ENCODE data around the gene SMARCA5.

SMARCA5 gene

DNA sequence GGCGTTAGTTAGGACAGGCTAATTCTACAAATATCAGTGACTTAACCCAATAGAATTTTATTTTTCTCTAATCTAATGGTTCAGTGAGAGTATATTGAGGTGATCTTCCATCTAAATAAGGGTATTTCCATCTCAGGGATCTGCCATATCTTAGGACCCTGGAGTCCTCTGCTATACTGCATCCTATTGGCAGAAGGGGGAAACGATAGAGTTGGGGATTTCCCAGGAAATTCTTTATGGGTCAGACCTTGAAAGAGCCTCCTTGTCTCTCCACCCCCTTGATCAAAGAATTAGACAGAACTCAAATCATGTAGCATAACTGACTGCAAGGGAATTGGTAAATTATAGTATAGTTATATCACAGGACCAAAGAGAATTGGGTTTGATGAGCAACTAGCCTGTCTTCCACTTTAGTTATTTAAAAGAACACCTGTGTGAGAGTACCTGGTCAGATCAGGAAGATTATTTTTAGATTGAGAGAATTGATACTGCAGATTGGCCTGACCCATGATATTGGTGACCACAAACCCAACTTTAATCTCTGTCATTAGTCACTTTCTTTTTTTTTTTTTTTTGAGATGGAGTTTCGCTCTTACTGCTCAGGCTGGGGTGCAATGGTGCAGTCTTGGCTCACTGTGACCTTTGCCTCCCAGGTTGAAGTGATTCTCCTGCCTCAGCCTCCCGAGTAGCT is 25.6 kb downstream of the SMARCA5 start:
- H3K4me3 ChIP-seq (replicated peaks; ENCODE audit: low read depth, low read length): no peak overlapping the region
- DNase-seq (ENCODE audit: extremely low read depth, insufficient read length): no peak
- TF ChIP-seq, protein P1, sequence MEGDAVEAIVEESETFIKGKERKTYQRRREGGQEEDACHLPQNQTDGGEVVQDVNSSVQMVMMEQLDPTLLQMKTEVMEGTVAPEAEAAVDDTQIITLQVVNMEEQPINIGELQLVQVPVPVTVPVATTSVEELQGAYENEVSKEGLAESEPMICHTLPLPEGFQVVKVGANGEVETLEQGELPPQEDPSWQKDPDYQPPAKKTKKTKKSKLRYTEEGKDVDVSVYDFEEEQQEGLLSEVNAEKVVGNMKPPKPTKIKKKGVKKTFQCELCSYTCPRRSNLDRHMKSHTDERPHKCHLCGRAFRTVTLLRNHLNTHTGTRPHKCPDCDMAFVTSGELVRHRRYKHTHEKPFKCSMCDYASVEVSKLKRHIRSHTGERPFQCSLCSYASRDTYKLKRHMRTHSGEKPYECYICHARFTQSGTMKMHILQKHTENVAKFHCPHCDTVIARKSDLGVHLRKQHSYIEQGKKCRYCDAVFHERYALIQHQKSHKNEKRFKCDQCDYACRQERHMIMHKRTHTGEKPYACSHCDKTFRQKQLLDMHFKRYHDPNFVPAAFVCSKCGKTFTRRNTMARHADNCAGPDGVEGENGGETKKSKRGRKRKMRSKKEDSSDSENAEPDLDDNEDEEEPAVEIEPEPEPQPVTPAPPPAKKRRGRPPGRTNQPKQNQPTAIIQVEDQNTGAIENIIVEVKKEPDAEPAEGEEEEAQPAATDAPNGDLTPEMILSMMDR (IDR thresholded peaks at IDR 0.05; ENCODE audit: insufficient read depth, low read length, poor library complexity, severe bottlenecking): no peak
- peaks cover 7% of the 10 kb centered on the region for H3K36me3 ChIP-seq (ENCODE audit: control insufficient read depth, insufficient read depth, low read length)
- H3K27me3 ChIP-seq (replicated peaks; ENCODE audit: control insufficient read depth, insufficient read depth, low read length): no peaks in the 10 kb centered on the region

DNA sequence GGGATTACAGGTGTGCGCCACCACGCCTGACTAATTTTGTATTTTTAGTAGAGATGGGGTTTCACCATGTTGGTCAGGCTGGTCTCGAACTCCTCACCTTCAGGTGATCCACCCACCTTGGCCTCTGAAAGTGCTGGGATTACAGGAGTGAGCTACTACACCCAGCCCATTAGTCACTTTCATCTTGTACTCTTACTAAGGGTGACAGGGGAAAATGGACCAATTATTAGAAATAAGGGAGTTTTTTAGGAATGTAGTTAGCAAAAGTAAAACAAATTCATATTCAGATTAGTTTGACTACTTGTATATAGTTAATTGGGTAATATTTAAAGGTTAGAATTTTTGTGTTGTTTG is 26.1 kb downstream of the SMARCA5 start:
- Histone ChIP-seq H3K4me3 (replicated peaks; ENCODE audit: low read depth, low read length) (no peak overlapping the region), H3K36me3 (ENCODE audit: control insufficient read depth, insufficient read depth, low read length) (peaks cover 7% of the 10 kb centered on the region), H3K27me3 (replicated peaks; ENCODE audit: control insufficient read depth, insufficient read depth, low read length) (no peaks in the 10 kb centered on the region)
- TF ChIP-seq, protein P1 (IDR thresholded peaks at IDR 0.05; ENCODE audit: insufficient read depth, low read length, poor library complexity, severe bottlenecking): no peak
- DNase-seq (ENCODE audit: extremely low read depth, insufficient read length): no peak

DNA sequence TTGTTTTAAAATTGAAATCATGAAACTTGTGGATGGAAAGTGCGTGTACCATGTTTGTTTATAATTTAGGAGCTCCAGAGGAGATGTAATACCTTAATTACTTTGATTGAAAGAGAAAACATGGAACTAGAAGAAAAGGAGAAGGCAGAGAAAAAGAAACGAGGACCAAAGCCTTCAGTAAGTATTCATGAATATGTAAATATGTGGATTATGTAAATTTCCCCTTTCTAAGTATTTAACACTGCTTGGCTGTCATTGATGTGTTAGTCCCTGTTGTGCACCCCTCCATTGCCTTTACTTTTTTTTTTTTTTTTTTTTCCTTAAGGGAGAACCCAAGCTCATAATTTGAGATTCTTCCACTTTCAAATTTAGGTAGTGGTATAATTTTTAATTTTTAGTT is 36.4 kb downstream of the SMARCA5 start:
- H3K4me3 ChIP-seq (replicated peaks; ENCODE audit: low read depth, low read length): no peak overlapping the region
- TF ChIP-seq, protein P1 (IDR thresholded peaks at IDR 0.05; ENCODE audit: insufficient read depth, low read length, poor library complexity, severe bottlenecking): no peak
- H3K36me3 ChIP-seq (ENCODE audit: control insufficient read depth, insufficient read depth, low read length): peaks cover 1% of the 10 kb centered on the region; the same call in 1 of the 2 replicates
- no peaks in the 10 kb centered on the region for H3K27me3 ChIP-seq (replicated peaks; ENCODE audit: control insufficient read depth, insufficient read depth, low read length)
- no peak for DNase-seq (ENCODE audit: extremely low read depth, insufficient read length)

DNA sequence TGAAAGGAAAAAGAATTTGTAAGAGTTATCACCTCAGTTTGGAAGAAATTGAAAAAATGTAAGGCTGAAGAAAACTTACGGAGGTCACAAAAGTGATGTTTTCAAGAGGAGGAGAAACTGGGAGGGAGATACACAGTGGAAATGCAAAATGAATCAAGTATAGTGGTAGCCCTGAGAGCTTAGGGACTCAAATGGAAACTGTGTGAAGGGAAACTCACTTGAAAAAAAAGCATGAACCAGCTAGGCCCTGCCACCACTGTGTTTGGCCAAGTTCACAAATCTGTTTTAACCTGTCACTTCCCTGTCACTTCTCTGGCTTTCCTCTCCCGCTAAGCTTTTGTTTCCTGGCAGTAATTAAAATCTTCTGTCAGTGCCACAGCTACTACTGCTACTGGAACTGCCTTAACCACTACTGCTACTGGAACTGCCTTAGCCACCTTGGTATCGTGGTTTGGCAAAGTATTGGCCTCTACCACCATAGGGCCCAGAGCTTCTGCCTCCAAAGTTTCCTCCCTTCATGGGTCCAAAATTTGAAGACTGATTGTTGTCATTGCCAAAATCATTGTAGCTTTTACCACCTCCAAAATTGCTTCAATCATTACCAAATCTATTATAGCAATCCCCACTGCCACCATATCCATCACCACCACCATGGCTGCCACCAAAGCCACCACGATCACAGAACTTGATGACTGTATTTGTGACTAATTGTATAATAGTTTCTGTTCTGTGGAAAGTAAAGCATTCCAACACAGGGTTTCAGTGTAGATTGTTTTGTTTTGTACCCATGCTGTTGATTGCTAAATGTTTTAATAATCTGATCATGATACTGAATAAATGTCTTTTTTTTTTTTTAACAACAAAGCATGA is 41.5 kb downstream of the SMARCA5 start:
- H3K4me3 ChIP-seq (replicated peaks; ENCODE audit: low read depth, low read length): no peak overlapping the region
- no peaks in the 10 kb centered on the region; the same call in 1 of the 2 replicates for H3K36me3 ChIP-seq (ENCODE audit: control insufficient read depth, insufficient read depth, low read length)
- H3K27me3 ChIP-seq (replicated peaks; ENCODE audit: control insufficient read depth, insufficient read depth, low read length): no peaks in the 10 kb centered on the region
- peak; percentile 26 for DNase-seq (ENCODE audit: extremely low read depth, insufficient read length)
- TF ChIP-seq, protein P1 (IDR thresholded peaks at IDR 0.05; ENCODE audit: insufficient read depth, low read length, poor library complexity, severe bottlenecking): no peak

DNA sequence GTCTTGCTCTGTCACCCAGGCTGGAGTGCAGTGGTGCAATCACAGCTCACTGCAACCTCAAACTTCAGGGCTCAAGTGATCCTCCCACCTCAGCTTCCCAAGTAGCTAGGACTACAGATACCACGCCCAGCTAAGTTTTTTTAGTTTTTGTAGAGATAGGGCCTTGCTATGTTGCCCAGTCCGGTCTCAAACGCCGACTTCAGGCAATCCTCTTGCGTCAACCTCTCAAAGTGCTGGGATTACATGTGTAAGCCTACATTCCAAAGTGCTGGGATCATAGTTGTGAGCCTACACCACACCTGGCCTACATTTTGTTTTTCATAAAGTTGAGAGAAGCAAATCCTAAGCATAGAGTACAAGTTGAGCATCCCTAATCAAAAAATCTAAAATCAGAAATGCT is 42.2 kb downstream of the SMARCA5 start:
- H3K4me3 ChIP-seq (replicated peaks; ENCODE audit: low read depth, low read length): no peak overlapping the region
- TF ChIP-seq, protein P1 (IDR thresholded peaks at IDR 0.05; ENCODE audit: insufficient read depth, low read length, poor library complexity, severe bottlenecking): no peak
- no peak for DNase-seq (ENCODE audit: extremely low read depth, insufficient read length)
- no peaks in the 10 kb centered on the region for H3K27me3 ChIP-seq (replicated peaks; ENCODE audit: control insufficient read depth, insufficient read depth, low read length)
- no peaks in the 10 kb centered on the region; the same call in 1 of the 2 replicates for H3K36me3 ChIP-seq (ENCODE audit: control insufficient read depth, insufficient read depth, low read length)
